ENCODE results near the gene TMED9.

DNA sequence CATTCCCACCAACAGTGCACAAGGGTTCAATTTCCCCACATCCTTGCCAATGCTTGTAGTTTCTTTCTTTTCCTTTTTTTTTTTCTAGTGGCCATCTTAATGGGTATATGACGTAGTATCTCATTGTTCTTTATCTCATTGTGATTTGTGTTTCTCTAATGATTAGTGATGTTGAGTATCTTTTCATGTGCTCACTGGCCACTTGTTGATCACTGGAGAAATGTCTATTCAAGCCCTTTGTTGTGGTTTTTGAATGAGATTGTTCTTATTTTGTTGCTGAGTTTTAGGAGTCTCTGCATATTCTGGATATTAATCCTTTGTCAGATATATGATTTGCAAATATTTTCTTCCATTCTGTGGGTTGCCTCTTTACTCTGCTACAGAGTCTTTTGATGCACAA is 1.6 kb upstream of the TMED9 start:
- TF ChIP-seq EZH2 (IDR thresholded peaks at IDR 0.05; ENCODE audit: borderline replicate concordance, low read depth, low read length, severe bottlenecking) (no peak), POLR2A (IDR thresholded peaks at IDR 0.05; ENCODE audit: low read depth, low read length) (no peak), POLR2AphosphoS5 (IDR thresholded peaks at IDR 0.05; ENCODE audit: insufficient read depth, low read depth, low read length) (no peak), GATA2 (IDR thresholded peaks at IDR 0.05; ENCODE audit: insufficient read depth, insufficient read length, low read depth, low read length) (no peak), FOS (IDR thresholded peaks at IDR 0.05; ENCODE audit: borderline replicate concordance, insufficient read depth, low read length) (no peak)
- TF ChIP-seq, protein P1, sequence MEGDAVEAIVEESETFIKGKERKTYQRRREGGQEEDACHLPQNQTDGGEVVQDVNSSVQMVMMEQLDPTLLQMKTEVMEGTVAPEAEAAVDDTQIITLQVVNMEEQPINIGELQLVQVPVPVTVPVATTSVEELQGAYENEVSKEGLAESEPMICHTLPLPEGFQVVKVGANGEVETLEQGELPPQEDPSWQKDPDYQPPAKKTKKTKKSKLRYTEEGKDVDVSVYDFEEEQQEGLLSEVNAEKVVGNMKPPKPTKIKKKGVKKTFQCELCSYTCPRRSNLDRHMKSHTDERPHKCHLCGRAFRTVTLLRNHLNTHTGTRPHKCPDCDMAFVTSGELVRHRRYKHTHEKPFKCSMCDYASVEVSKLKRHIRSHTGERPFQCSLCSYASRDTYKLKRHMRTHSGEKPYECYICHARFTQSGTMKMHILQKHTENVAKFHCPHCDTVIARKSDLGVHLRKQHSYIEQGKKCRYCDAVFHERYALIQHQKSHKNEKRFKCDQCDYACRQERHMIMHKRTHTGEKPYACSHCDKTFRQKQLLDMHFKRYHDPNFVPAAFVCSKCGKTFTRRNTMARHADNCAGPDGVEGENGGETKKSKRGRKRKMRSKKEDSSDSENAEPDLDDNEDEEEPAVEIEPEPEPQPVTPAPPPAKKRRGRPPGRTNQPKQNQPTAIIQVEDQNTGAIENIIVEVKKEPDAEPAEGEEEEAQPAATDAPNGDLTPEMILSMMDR (IDR thresholded peaks at IDR 0.05; ENCODE audit: extremely low read depth in 1 of 2, insufficient read depth in 1 of 2, low read depth in 1 of 2, low read length in 2 of 2), result no peak
- TF ChIP-seq, protein P2, sequence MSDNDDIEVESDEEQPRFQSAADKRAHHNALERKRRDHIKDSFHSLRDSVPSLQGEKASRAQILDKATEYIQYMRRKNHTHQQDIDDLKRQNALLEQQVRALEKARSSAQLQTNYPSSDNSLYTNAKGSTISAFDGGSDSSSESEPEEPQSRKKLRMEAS (IDR thresholded peaks at IDR 0.05; ENCODE audit: insufficient read depth, insufficient read length), result no peak
